HCT116 (cell line): ENCODE results near the gene WFDC10A. TPM values are rescaled to one million over a fixed set of nuclear protein-coding genes. Genes with fewer than 3 reads are reported as not detected.

Experiments
- ATAC-seq: fragments of 200-7000 bp; cut with Tn5 transposase; 2 replicates; pipeline ENCODE4 v1.9.1; 2020; ENCODE audit warnings: mild to moderate bottlenecking, moderate library complexity
- BruUV-seq: library from RNA; stranded (reverse); fragments of 400-500 nt; replicated peaks from 2 replicates; lab custom pipeline; 2021; lab: Mats Ljungman, UMichigan
- CTCF ChIA-PET: fragments of 300-600 bp; sonication (Branson Sonifier 250); formaldehyde crosslinking; loops from one replicate; lab custom pipeline; 2021; ENCODE audit warnings: antibody characterized with exemption; lab: Charles Lee
- POLR2A ChIA-PET: fragments of 300-600, 350-600 bp; sonication (Branson Sonifier 250); formaldehyde crosslinking; loops from one replicate; lab custom pipeline; 2021; ENCODE audit warnings: antibody characterized with exemption; lab: Charles Lee
- RAD21 ChIA-PET, 2 experiments: fragments of 300-600 bp; sonication (Branson Sonifier 250); formaldehyde crosslinking; loops; one replicate each; lab custom pipeline; 2023; ENCODE audit warnings: low total read pairs in 2 of 2; ENCODE audit not compliant: uncharacterized antibody in 2 of 2, unreplicated experiment in 2 of 2, low non-redundant PET in 1 of 2; lab: Charles Lee
- DNase-seq: peaks from one replicate; pipeline ENCODE4 v3.0.0-alpha.2; 2010; ENCODE audit warnings: low read depth, low spot score
- H2AFZ ChIP-seq: fragments of 200-600 bp; shearing (Covaris generic), sonication (generic); 2 replicates; pipeline ENCODE4 v1.6.1; 2017; ENCODE audit warnings: low read depth, mixed run types, mixed read lengths, antibody characterized with exemption, low read length; ENCODE audit not compliant: poor library complexity, severe bottlenecking
- H3K27ac ChIP-seq: 2 replicates; pipeline ENCODE4 v1.5.1; 2012; ENCODE audit warnings: low read depth, low read length
- H3K27me3 ChIP-seq: fragments of 200-600 bp; sonication (generic); 2 replicates; pipeline ENCODE4 v1.6.1; 2016; ENCODE audit warnings: mixed run types, low read length, mixed read lengths; ENCODE audit not compliant: insufficient read depth
- H3K36me3 ChIP-seq, 2 experiments: fragments of 200-500 bp in 1 of 2; fragments of 200-600 bp in 1 of 2; sonication (Bioruptor generic) in 1 of 2; sonication (generic) in 1 of 2; 2 replicates each; pipeline versions ENCODE4 v1.5.1 to v1.6.1; 2014 to 2016; ENCODE audit warnings: low read length in 2 of 2, inconsistent platforms in 1 of 2, mixed read lengths in 1 of 2, mixed run types in 1 of 2; ENCODE audit not compliant: insufficient read depth in 2 of 2, control insufficient read depth in 1 of 2
- H3K4me1 ChIP-seq, 2 experiments: fragments of 200-600 bp in 1 of 2; sonication (generic) in 1 of 2; 2 replicates each; pipeline versions ENCODE4 v1.5.1 to v1.6.1; 2012 to 2017; ENCODE audit warnings: low read length in 2 of 2, inconsistent platforms in 1 of 2, mild to moderate bottlenecking in 1 of 2, mixed read lengths in 1 of 2, mixed run types in 1 of 2, moderate library complexity in 1 of 2; ENCODE audit not compliant: insufficient read depth in 2 of 2, control insufficient read depth in 1 of 2
- H3K4me2 ChIP-seq: fragments of 200-600 bp; sonication (generic); 2 replicates; pipeline ENCODE4 v1.6.1; 2017; ENCODE audit warnings: mixed run types, low read length, mixed read lengths
- H3K4me3 ChIP-seq, 2 experiments: fragments of 200-600 bp in 1 of 2; sonication (generic) in 1 of 2; replicated peaks in 1 of 2; 2 replicates each; pipeline ENCODE4 v1.5.1; 2011 to 2016; ENCODE audit warnings: low read length in 2 of 2, control low read depth in 1 of 2, low read depth in 1 of 2, mild to moderate bottlenecking in 1 of 2, mixed read lengths in 1 of 2, mixed run types in 1 of 2
- H3K79me2 ChIP-seq: fragments of 200-600 bp; sonication (generic); 2 replicates; pipeline ENCODE4 v1.6.1; 2017; ENCODE audit warnings: mild to moderate bottlenecking, mixed run types, low read length, moderate library complexity, mixed read lengths; ENCODE audit not compliant: insufficient read depth
- H3K9ac ChIP-seq: fragments of 200-600 bp; sonication (generic); 2 replicates; pipeline ENCODE4 v1.6.1; 2016; ENCODE audit warnings: low read length, mixed read lengths
- H3K9me2 ChIP-seq: fragments of 200-600 bp; sonication (generic), shearing (Covaris generic); 2 replicates; pipeline ENCODE4 v1.6.1; 2017; ENCODE audit warnings: mixed run types, mild to moderate bottlenecking, moderate library complexity; ENCODE audit not compliant: insufficient read depth
- H3K9me3 ChIP-seq, 2 experiments: fragments of 200-500 bp in 1 of 2; fragments of 200-600 bp in 1 of 2; sonication (Bioruptor generic) in 1 of 2; sonication (generic) in 1 of 2; 2 replicates each; pipeline ENCODE4 v1.6.1; 2014 to 2017; ENCODE audit warnings: low read length in 2 of 2, mixed read lengths in 2 of 2, inconsistent platforms in 1 of 2, low read depth in 1 of 2, mild to moderate bottlenecking in 1 of 2, mixed run types in 1 of 2, moderate library complexity in 1 of 2; ENCODE audit not compliant: control insufficient read depth in 1 of 2, insufficient read depth in 1 of 2
- H4K20me1 ChIP-seq: fragments of 200-600 bp; sonication (generic), shearing (Covaris generic); 2 replicates; pipeline ENCODE4 v1.6.1; 2017; ENCODE audit warnings: mixed run types, mild to moderate bottlenecking, moderate library complexity; ENCODE audit not compliant: insufficient read depth
- EGR1 ChIP-seq: IDR thresholded peaks from 2 replicates; pipeline ENCODE4 v1.6.1; 2012; ENCODE audit warnings: low read depth
- ELF1 ChIP-seq: IDR thresholded peaks from 2 replicates; pipeline ENCODE4 v1.6.1; 2012; ENCODE audit warnings: low read depth, borderline replicate concordance
- EZH2 ChIP-seq: fragments of 200-600 bp; sonication (generic); IDR thresholded peaks from 2 replicates; pipeline ENCODE4 v1.6.1; 2017; ENCODE audit warnings: antibody characterized with exemption, mixed run types
- EZH2phosphoT487 ChIP-seq: fragments of 200-600 bp; IDR thresholded peaks from 2 replicates; pipeline ENCODE4 v1.6.1; 2018; ENCODE audit warnings: antibody characterized with exemption, borderline replicate concordance
- JUND ChIP-seq: IDR thresholded peaks from 2 replicates; pipeline ENCODE4 v1.6.1; 2012
- MAX ChIP-seq: IDR thresholded peaks from 2 replicates; pipeline ENCODE4 v1.6.1; 2012
- POLR2A ChIP-seq: IDR thresholded peaks from 2 replicates; pipeline ENCODE4 v1.7.0; 2011; ENCODE audit warnings: borderline replicate concordance; ENCODE audit not compliant: insufficient read depth, insufficient read length; ENCODE audit errors: extremely low read depth
- POLR2AphosphoS5 ChIP-seq: IDR thresholded peaks from 2 replicates; pipeline ENCODE4 v1.6.1; 2011; ENCODE audit warnings: mild to moderate bottlenecking, low read depth, low read length, moderate library complexity
- RAD21 ChIP-seq: IDR thresholded peaks from 2 replicates; pipeline ENCODE4 v1.6.1; 2012; ENCODE audit warnings: low read depth, mild to moderate bottlenecking
- REST ChIP-seq: IDR thresholded peaks from 2 replicates; pipeline ENCODE4 v1.6.1; 2012; ENCODE audit warnings: low read depth
- SIN3A ChIP-seq: IDR thresholded peaks from 2 replicates; pipeline ENCODE4 v1.6.1; 2012; ENCODE audit warnings: low read depth
- SRF ChIP-seq: IDR thresholded peaks from 2 replicates; pipeline ENCODE4 v1.6.1; 2012; ENCODE audit warnings: low read depth
- TCF7L2 ChIP-seq: IDR thresholded peaks from 2 replicates; pipeline ENCODE4 v1.7.0; 2011; ENCODE audit warnings: borderline replicate concordance, inconsistent platforms; ENCODE audit not compliant: insufficient read depth, insufficient read length; ENCODE audit errors: extremely low read depth
- YY1 ChIP-seq: IDR thresholded peaks from 2 replicates; pipeline ENCODE4 v1.6.1; 2011; ENCODE audit warnings: low read length, low read depth, moderate library complexity, mild to moderate bottlenecking; ENCODE audit not compliant: insufficient replicate concordance; ENCODE audit errors: extremely low read depth
- ZBTB33 ChIP-seq: IDR thresholded peaks from 2 replicates; pipeline ENCODE4 v1.6.1; 2011; ENCODE audit warnings: mild to moderate bottlenecking, low read length, moderate library complexity; ENCODE audit not compliant: insufficient replicate concordance; ENCODE audit errors: extremely low read depth
- ZFX ChIP-seq: fragments of 450-650 bp; IDR thresholded peaks from 2 replicates; pipeline ENCODE4 v1.6.1; 2017
- intact Hi-C: fragments of 100-400 bp; cut with micrococcal nuclease; formaldehyde crosslinking; loops from 2 replicates; pipeline ENCODE4 v1.10.0; 2022
- total RNA-seq: library from RNA; stranded (reverse); gene quantifications from one replicate; pipeline ENCODE4 v1.2.1, GENCODE V29; 2021; ENCODE audit not compliant: unreplicated experiment

WFDC10A gene
- total RNA-seq, 1 experiment from 2014 or later = 0.47 TPM

- peaks cover 0 to 7% of the 10 kb centered on the region in 2 experiments; a peak in 2 of 4 replicates for H3K4me1 ChIP-seq
- RAD21 ChIA-PET = interaction anchor here in 1 of 2 experiments (1.3 kb wide), 1 partner anchor 178 kb away, joined by 3 read pairs; no protein-coding TSS in a partner anchor
- H3K27ac ChIP-seq = no peak overlapping the region
- POLR2A ChIA-PET = no interaction called here
- H4K20me1 ChIP-seq = no peaks in the 10 kb centered on the region
- CTCF ChIA-PET = interaction anchor here (1.8 kb wide), 1 partner anchor 177 kb away, joined by 16 read pairs; no protein-coding TSS in a partner anchor
- no peaks in the 10 kb centered on the region for H3K9me3 ChIP-seq
- H3K27me3 ChIP-seq = no peaks in the 10 kb centered on the region; the same call in 1 of the 2 replicates
- H3K79me2 ChIP-seq = no peaks in the 10 kb centered on the region
- H2AFZ ChIP-seq = no peak overlapping the region
- intact Hi-C loops = no loop called here
- ATAC-seq (no peak), DNase-seq (no peak)
- H3K36me3 ChIP-seq = no peaks in the 10 kb centered on the region
- H3K9me2 ChIP-seq = no peaks in the 10 kb centered on the region
- TF ChIP-seq POLR2A (no peak), EGR1 (no peak), SIN3A (no peak)
- no TSS peak for BruUV-seq
- no peak overlapping the region for H3K4me2 ChIP-seq
- no peak overlapping the region for H3K9ac ChIP-seq
- H3K4me3 ChIP-seq = no peak overlapping the region
These were observed 36.0 kb upstream of the WFDC10A start for GRCh38 chr20:45593498-45593897.

- no peak for ATAC-seq
- Histone ChIP-seq H3K36me3 (no peaks in the 10 kb centered on the region), H3K79me2 (no peaks in the 10 kb centered on the region), H3K9ac (no peak overlapping the region), H3K27ac (no peak overlapping the region), H3K4me2 (no peak overlapping the region), H2AFZ (no peak overlapping the region), H3K27me3 (no peaks in the 10 kb centered on the region; the same call in 1 of the 2 replicates), H3K4me1 (no peaks in the 10 kb centered on the region), H3K4me3 (no peak overlapping the region), H3K9me3 (no peaks in the 10 kb centered on the region), H4K20me1 (no peaks in the 10 kb centered on the region), H3K9me2 (no peaks in the 10 kb centered on the region)
- no TSS peak for BruUV-seq
- POLR2A ChIA-PET = no interaction called here
- RAD21 ChIA-PET = no interaction called here
- intact Hi-C loops = no loop called here
- CTCF ChIA-PET = interaction anchor here (1.8 kb wide), 1 partner anchor 176 kb away, joined by 4 read pairs; no protein-coding TSS in a partner anchor
- DNase-seq = no peak
- no peak for TF ChIP-seq MAX
- TF ChIP-seq POLR2AphosphoS5 = no peak
- no peak for TF ChIP-seq POLR2A
- no peak for TF ChIP-seq TCF7L2
- TF ChIP-seq ELF1 = no peak
- no peak for TF ChIP-seq JUND
- no peak for TF ChIP-seq YY1
- no peak for TF ChIP-seq ZFX
- TF ChIP-seq EZH2phosphoT487 = no peak
- TF ChIP-seq ZBTB33 = no peak
- TF ChIP-seq REST = no peak
- no peak for TF ChIP-seq RAD21
- TF ChIP-seq EZH2 = no peak
- TF ChIP-seq SRF = no peak
These were observed 34.3 kb upstream of the WFDC10A start for GRCh38 chr20:45595235-45595634.
